ENCODE results near the gene MTCH1.

DNA sequence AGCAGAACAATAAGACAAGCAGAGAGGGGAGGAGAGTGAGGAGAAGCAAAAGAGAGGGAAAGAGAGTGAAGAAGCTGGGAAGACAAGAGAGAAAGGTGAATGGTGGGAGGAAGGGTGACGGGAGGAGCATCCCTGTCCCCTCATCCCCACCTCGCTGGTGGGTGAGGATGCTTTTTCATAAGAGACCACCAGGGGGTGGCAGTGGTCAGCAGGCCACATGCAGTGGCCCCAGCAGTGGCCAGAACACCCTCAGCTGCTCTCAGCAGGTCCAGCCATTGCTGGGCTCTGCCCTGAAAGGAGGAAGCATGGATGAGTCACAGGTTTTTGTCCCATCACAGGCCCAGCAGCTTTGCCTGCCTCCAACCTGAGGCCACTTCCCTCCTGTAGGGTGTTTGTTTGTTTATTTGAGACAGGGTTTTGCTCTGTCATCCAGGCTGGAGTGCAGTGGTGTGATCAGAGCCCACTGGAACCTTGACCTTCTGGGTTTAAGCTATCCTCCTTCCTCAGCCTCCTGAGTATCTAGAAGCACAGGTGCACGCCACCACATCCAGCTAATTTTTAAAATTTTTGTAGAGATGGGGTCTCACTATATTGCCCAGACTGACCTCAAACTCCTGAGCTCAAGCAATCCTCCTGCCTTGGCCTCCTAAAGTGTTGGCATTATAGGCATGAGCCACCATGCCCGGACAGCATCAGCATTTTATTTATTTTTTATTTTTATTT is 43.4 kb upstream of the MTCH1 start:
- TF ChIP-seq CTCF (IDR thresholded peaks at IDR 0.05 in 4 of 5, conservative IDR thresholded peaks at IDR 0.05 in 1 of 5): peak in 4 of 5 experiments; percentile 63 to 82 (median 76)
- TF ChIP-seq POLR2A (IDR thresholded peaks at IDR 0.05): no peak

All from gastrocnemius medialis (tissue), 4 donors.